H9 (cell line): Measurements from ENCODE around the gene AMD1. TPM values are rescaled to one million over a fixed set of nuclear protein-coding genes. Genes with fewer than 3 reads are reported as not detected.

ENCODE experiments used
- DNase-seq: peaks from one replicate; pipeline ENCODE4 v3.0.0-alpha.2; 2017
- H2AFZ ChIP-seq: one replicate; pipeline ENCODE4 v1.6.1; 2013; ENCODE audit warnings: mild to moderate bottlenecking, low read length, control low read depth, moderate library complexity
- H2AK5ac ChIP-seq: 2 replicates; pipeline ENCODE4 v1.6.1; 2013; ENCODE audit warnings: low read length, control low read depth, mixed read lengths; ENCODE audit not compliant: insufficient read length
- H2BK120ac ChIP-seq: one replicate; pipeline ENCODE4 v1.6.1; 2013; ENCODE audit warnings: low read depth, mild to moderate bottlenecking, low read length, control low read depth, inconsistent platforms; ENCODE audit not compliant: poor library complexity, severe bottlenecking
- H2BK12ac ChIP-seq: 2 replicates; pipeline ENCODE4 v1.6.1; 2013; ENCODE audit warnings: low read length, control low read depth, mixed read lengths, low read depth; ENCODE audit not compliant: insufficient read length
- H2BK15ac ChIP-seq: 2 replicates; pipeline ENCODE4 v1.6.1; 2013; ENCODE audit warnings: low read depth, low read length, control low read depth
- H2BK20ac ChIP-seq: one replicate; pipeline ENCODE4 v1.6.1; 2013; ENCODE audit warnings: low read depth, mild to moderate bottlenecking, low read length, control low read depth, inconsistent platforms; ENCODE audit not compliant: poor library complexity, severe bottlenecking
- H2BK5ac ChIP-seq: 2 replicates; pipeline ENCODE4 v1.6.1; 2013; ENCODE audit warnings: low read length, control low read depth, mixed read lengths; ENCODE audit not compliant: insufficient read length
- H3K14ac ChIP-seq: 2 replicates; pipeline ENCODE4 v1.6.1; 2013; ENCODE audit warnings: low read length, control low read depth; ENCODE audit not compliant: insufficient read depth
- H3K18ac ChIP-seq: 2 replicates; pipeline ENCODE4 v1.6.1; 2013; ENCODE audit warnings: low read depth, mild to moderate bottlenecking, mixed read lengths, low read length, control low read depth; ENCODE audit not compliant: insufficient read length
- H3K23ac ChIP-seq: 2 replicates; pipeline ENCODE4 v1.6.1; 2013; ENCODE audit warnings: low read length, control low read depth, mixed read lengths, low read depth; ENCODE audit not compliant: insufficient read length
- H3K23me2 ChIP-seq: 2 replicates; pipeline ENCODE4 v1.6.1; 2013; ENCODE audit warnings: low read depth, mild to moderate bottlenecking, mixed read lengths, low read length, control low read depth; ENCODE audit not compliant: insufficient read length, poor library complexity, severe bottlenecking
- H3K27ac ChIP-seq: 2 replicates; pipeline ENCODE4 v1.5.1; 2013; ENCODE audit warnings: low read length, control low read depth, mixed read lengths, low read depth; ENCODE audit not compliant: insufficient read length
- H3K27me3 ChIP-seq: 2 replicates; pipeline ENCODE4 v1.6.1; 2013; ENCODE audit warnings: low read length, control low read depth, inconsistent platforms; ENCODE audit not compliant: insufficient read depth
- H3K4ac ChIP-seq: 2 replicates; pipeline ENCODE4 v1.6.1; 2013; ENCODE audit warnings: low read depth, mild to moderate bottlenecking, control low read depth, inconsistent platforms, low read length, moderate library complexity
- H3K4me1 ChIP-seq: 2 replicates; pipeline ENCODE4 v1.6.1; 2013; ENCODE audit warnings: low read length, control low read depth, inconsistent platforms; ENCODE audit not compliant: insufficient read depth
- H3K4me2 ChIP-seq: 2 replicates; pipeline ENCODE4 v1.6.1; 2013; ENCODE audit warnings: low read length, control low read depth, mixed read lengths; ENCODE audit not compliant: insufficient read length, insufficient read depth
- H3K56ac ChIP-seq: 2 replicates; pipeline ENCODE4 v1.6.1; 2013; ENCODE audit warnings: low read depth, mild to moderate bottlenecking, mixed read lengths, low read length, control low read depth; ENCODE audit not compliant: insufficient read length
- H3K79me1 ChIP-seq: 2 replicates; pipeline ENCODE4 v1.6.1; 2013; ENCODE audit warnings: low read depth, mild to moderate bottlenecking, moderate library complexity, low read length, control low read depth, inconsistent platforms; ENCODE audit not compliant: insufficient read depth, poor library complexity, severe bottlenecking
- H3K79me2 ChIP-seq: 2 replicates; pipeline ENCODE4 v1.6.1; 2013; ENCODE audit warnings: low read length, control low read depth, inconsistent platforms; ENCODE audit not compliant: insufficient read depth
- H3K9ac ChIP-seq: 2 replicates; pipeline ENCODE4 v1.6.1; 2013; ENCODE audit warnings: low read length, control low read depth, mixed read lengths; ENCODE audit not compliant: insufficient read length; ENCODE audit errors: extremely low read depth
- H3K9me3 ChIP-seq: one replicate; pipeline ENCODE4 v1.6.1; 2013; ENCODE audit warnings: low read depth, low read length, inconsistent platforms; ENCODE audit not compliant: control insufficient read depth
- H3T11ph ChIP-seq: one replicate; pipeline ENCODE4 v1.6.1; 2013; ENCODE audit warnings: mild to moderate bottlenecking, low read length, control low read depth, inconsistent platforms
- H4K20me1 ChIP-seq: one replicate; pipeline ENCODE4 v1.6.1; 2013; ENCODE audit not compliant: control insufficient read depth, insufficient read length, insufficient read depth
- H4K5ac ChIP-seq: 2 replicates; pipeline ENCODE4 v1.6.1; 2013; ENCODE audit warnings: low read depth, mild to moderate bottlenecking, mixed read lengths, low read length, control low read depth; ENCODE audit not compliant: insufficient read length
- H4K8ac ChIP-seq: replicated peaks from 2 replicates; pipeline ENCODE4 v1.6.1; 2013; ENCODE audit warnings: low read length, control low read depth, mixed read lengths, low read depth; ENCODE audit not compliant: insufficient read length
- H4K91ac ChIP-seq: 2 replicates; pipeline ENCODE4 v1.6.1; 2013; ENCODE audit warnings: low read depth, mild to moderate bottlenecking, moderate library complexity, mixed read lengths, low read length, control low read depth; ENCODE audit not compliant: insufficient read length
- H3K27ac Mint-ChIP-seq, 3 experiments: 2 replicates in 2 of 3; 3 replicates in 1 of 3; pipeline ENCODE4 v1.8.0; 2020 to 2021; ENCODE audit warnings: mixed read lengths in 3 of 3, mild to moderate bottlenecking in 1 of 3, moderate library complexity in 1 of 3
- H3K27me3 Mint-ChIP-seq: 2 replicates; pipeline ENCODE4 v1.8.0; 2021; ENCODE audit warnings: low read depth, mild to moderate bottlenecking, moderate library complexity, mixed read lengths
- H3K36me3 Mint-ChIP-seq, 3 experiments: 2 replicates in 2 of 3; 3 replicates in 1 of 3; pipeline ENCODE4 v1.8.0; 2020 to 2021; ENCODE audit warnings: low read depth in 3 of 3, mixed read lengths in 3 of 3; ENCODE audit not compliant: insufficient read depth in 1 of 3
- H3K4me1 Mint-ChIP-seq, 2 experiments: 2 replicates each; pipeline ENCODE4 v1.8.0; 2020; ENCODE audit warnings: mixed read lengths in 2 of 2
- H3K4me3 Mint-ChIP-seq, 2 experiments: 2 replicates in 1 of 2; 3 replicates in 1 of 2; pipeline ENCODE4 v1.8.0; 2020 to 2021; ENCODE audit warnings: mild to moderate bottlenecking in 2 of 2, mixed read lengths in 2 of 2, moderate library complexity in 1 of 2
- H3K9me3 Mint-ChIP-seq, 2 experiments: 2 replicates in 1 of 2; 3 replicates in 1 of 2; pipeline ENCODE4 v1.8.0; 2020; ENCODE audit warnings: mild to moderate bottlenecking in 2 of 2, mixed read lengths in 2 of 2, moderate library complexity in 1 of 2
- CTCF ChIP-seq: fragments of 200-600 bp; sonication (generic); conservative IDR thresholded peaks from 3 replicates; pipeline ENCODE4 v1.8.0; 2021; ENCODE audit warnings: antibody characterized with exemption, mild to moderate bottlenecking
- WGBS: extraction: QIAGEN DNeasy Blood & Tissue Kit; methylation state at CpG from one replicate; pipeline ENCODE4 v1.1.7; 2013; ENCODE audit warnings: missing lambda C conversion rate, low lambda C conversion rate, mixed read lengths; ENCODE audit not compliant: insufficient read length; ENCODE audit errors: extremely low coverage; 5-methylcytosine and 5-hydroxymethylcytosine counted together
- total RNA-seq: library from RNA; stranded (reverse); gene quantifications from 2 replicates; pipeline ENCODE4 v1.2.1, GENCODE V29; 2021

The AMD1 gene
- total RNA-seq, 1 experiment from 2014 or later, result 162 TPM

- WGBS, result no CpG with 5 or more reads among the region's 4 CpGs
- Mint-ChIP-seq H3K27ac (0 out of 7 replicates have a peak overlapping the region, but pooled peaks of 1 of the 3 experiments have one; percentile 54), H3K27me3 (no peaks in the 10 kb centered on the region), H3K4me1 (peaks cover 2 to 8% of the 10 kb centered on the region in 2 experiments; a peak in 2 of 4 replicates), H3K9me3 (no peaks in the 10 kb centered on the region), H3K36me3 (peaks cover 47 to 75% (median 73%) of the 10 kb centered on the region in 3 experiments), H3K4me3 (no peak overlapping the region)
- H2AK5ac ChIP-seq, result no peak overlapping the region
- no peak overlapping the region for H3T11ph ChIP-seq
- no peak overlapping the region for H2AFZ ChIP-seq
- no peaks in the 10 kb centered on the region for H4K20me1 ChIP-seq
- H2BK5ac ChIP-seq, result no peak overlapping the region
- H3K4me1 ChIP-seq, result no peaks in the 10 kb centered on the region
- H3K27ac ChIP-seq, result no peak overlapping the region
- H3K18ac ChIP-seq, result no peak overlapping the region
- no peak for TF ChIP-seq CTCF
- no peak overlapping the region for H4K5ac ChIP-seq
- H4K91ac ChIP-seq, result no peak overlapping the region
- no peaks in the 10 kb centered on the region for H3K9me3 ChIP-seq
- H3K4ac ChIP-seq, result no peak overlapping the region
- H2BK15ac ChIP-seq, result no peak overlapping the region
- no peak overlapping the region for H2BK12ac ChIP-seq
- H3K79me2 ChIP-seq, result peaks cover 1% of the 10 kb centered on the region; the same call in 1 of the 2 replicates
- no peak overlapping the region for H3K4me2 ChIP-seq
- H3K27me3 ChIP-seq, result no peaks in the 10 kb centered on the region
- no peak overlapping the region for H2BK120ac ChIP-seq
- peaks cover under 1% of the 10 kb centered on the region for H3K79me1 ChIP-seq
- no peak overlapping the region for H3K14ac ChIP-seq
- H3K23me2 ChIP-seq, result no peaks in the 10 kb centered on the region
- no peak overlapping the region for H2BK20ac ChIP-seq
- no peak overlapping the region for H3K9ac ChIP-seq
- no peak for DNase-seq
- H3K56ac ChIP-seq, result no peak overlapping the region
- no peak overlapping the region for H4K8ac ChIP-seq
- H3K23ac ChIP-seq, result no peak overlapping the region
Measured at GRCh38 chr6:110895907-110896608, 21.5 kb downstream of the AMD1 start.
